GM18907 (cell line): Measurements from ENCODE around the gene LCNL1.
"Not testable (repeated sequence)": the region's sequence is repeated elsewhere in the genome, so short reads cannot be mapped to it uniquely, and the experiment has no call there.

Source experiments
- ATAC-seq: cut with Tn5 transposase; IDR thresholded peaks from one replicate; pipeline ENCODE4 v1.9.1; 2021; ENCODE audit warnings: mild to moderate bottlenecking, moderate library complexity; ENCODE audit not compliant: unreplicated experiment

The LCNL1 gene

GRCh38 chr9:136990242-136990911 is 7.6 kb downstream of the LCNL1 start:
- ATAC-seq = no peak

GRCh38 chr9:136991993-136992818 is 9.4 kb downstream of the LCNL1 start, which contains the start of gene PAXX:
TSS of gene PAXX (plus strand) at chr9:136992422. CDS start at chr9:136992444, 22 bp downstream.
- ATAC-seq = peak; percentile 75

DNA sequence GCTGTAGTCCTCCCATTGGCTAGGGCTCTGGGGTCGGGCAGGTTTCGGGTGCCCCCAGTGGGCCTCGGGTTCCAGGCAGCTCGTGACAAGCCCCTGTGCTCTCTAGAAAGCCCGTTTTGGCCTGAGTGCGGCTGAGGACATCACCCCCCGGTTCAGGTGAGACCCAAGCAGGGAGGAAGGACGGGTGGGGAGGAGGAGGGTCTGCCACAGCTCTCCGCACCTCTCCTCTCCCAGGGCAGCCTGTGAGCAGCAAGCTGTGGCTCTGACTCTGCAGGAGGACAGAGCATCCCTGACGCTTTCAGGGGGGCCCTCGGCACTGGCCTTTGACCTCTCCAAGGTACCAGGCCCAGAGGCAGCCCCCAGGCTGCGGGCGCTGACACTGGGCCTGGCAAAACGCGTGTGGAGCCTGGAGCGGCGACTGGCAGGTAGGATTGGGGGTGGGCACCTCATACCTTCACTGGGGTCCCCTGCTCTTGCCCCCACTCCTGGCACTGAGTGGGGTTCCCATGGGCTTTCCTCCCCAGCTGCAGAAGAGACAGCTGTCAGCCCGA is 10.1 kb downstream of the LCNL1 start:
- ATAC-seq = peak; percentile 4

DNA sequence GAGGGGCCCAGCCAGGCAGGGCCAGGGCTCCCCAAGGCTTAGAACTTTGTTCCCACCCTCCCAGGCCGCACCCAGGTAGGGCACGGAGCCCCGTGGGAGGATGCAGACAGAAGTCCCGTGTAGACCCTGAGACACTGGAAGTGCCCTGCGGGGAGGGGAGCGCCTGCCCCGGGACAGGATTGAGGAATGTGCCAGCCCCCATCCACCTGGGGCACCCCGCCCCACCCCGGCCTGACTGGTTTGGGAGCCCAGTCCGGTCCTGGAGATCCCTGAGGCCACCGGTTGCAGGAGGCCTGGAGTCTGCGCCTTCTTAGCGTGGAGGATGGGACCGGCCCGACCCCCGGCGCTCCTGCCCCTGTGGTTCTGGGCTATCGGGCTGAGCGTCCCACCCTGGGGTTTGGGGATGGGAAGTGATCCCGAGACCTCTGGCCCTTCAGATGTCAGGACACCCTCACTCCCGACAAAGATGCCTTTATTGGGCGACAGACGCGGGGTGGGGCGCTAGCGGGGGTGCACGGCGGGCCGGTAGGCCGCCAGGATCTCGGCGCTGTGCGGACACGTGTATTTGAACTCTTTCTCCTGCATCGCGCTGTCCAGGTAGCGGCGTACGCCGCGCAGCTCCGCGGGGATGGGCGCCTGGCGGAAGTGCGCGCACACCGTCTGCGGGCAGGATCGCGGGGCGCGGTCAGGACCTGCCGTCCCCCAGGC is 11.5 kb downstream of the LCNL1 start:
- no peak for ATAC-seq

- no peak for ATAC-seq
Observed at GRCh38 chr9:136994888-136995230, 12.1 kb downstream of the LCNL1 start.

DNA sequence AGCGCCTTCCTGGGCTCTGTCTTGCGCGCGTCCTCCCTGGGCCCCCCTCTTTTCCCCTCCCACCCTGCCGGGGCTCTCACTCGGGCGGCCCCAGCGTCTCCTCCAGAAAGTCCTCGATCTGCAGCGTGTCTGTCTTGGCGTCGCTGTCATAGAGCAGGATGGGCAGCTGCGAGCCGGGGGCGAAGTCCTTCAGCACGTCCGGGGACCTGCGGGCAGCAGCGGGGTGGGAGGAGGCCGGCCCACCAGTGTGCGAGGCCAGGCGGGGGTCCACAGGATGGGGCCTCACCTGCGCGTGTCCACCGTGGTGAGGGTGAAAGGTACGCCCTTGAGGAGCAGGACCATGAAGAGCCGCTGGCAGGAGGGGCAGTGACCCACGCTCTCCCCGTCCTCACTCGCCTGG is 12.6 kb downstream of the LCNL1 start:
- no peak for ATAC-seq

DNA sequence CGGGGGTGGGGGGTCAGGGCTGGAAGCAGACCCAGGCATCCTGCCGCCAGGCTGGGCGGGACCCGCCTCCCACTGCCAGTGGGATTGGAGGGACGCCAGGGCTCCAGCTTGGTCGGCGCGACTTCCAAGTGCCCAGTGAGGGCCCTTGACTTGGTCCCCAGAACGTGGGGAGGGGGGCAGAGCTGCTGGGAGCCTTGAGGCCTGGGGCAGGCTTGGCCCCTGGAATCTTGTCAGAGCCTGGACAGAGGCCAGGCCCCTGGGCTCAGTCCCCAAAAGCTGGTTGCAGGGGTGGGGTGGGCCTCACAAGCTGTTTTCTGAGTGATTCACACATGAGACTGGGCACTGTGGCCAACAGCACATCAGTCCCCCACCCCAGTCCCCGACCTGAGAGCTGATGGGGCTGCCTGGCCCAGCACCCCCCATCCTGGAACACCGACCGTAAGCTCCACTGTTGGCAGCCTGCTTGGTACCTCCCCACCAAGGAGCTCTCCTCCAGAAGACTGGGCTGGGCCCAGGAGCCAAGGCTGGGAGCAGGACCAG is 13.0 kb downstream of the LCNL1 start:
- no peak for ATAC-seq

GRCh38 chr9:136996361-136997292 is 13.8 kb downstream of the LCNL1 start, which contains the start of gene CLIC3:
TSS of gene CLIC3 (minus strand) at chr9:136996568. CDS start at chr9:136996543, 25 bp downstream.
- ATAC-seq = no peak

DNA sequence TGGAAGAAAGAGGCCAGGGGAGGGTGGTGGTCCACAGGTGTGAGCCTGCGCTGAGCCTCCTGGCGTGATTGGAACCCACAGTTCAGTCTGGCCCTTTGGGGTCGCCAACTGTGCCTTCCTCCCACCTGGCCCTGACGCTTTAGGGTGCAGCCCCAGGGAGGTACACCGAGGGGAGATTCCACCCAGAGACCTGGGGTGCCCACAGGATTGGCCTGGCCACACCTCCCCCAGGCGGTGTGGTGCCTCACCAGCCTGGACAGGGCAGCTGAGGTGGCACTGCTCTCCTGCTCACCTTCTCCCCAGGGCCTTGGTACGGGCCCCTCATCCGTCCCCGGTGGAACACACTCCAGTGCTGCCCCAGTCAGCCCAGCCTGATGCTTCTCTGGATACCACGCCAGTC is 14.6 kb downstream of the LCNL1 start:
- no peak for ATAC-seq

GRCh38 chr9:136997830-136998234 is 15.0 kb downstream of the LCNL1 start:
- no peak for ATAC-seq

DNA sequence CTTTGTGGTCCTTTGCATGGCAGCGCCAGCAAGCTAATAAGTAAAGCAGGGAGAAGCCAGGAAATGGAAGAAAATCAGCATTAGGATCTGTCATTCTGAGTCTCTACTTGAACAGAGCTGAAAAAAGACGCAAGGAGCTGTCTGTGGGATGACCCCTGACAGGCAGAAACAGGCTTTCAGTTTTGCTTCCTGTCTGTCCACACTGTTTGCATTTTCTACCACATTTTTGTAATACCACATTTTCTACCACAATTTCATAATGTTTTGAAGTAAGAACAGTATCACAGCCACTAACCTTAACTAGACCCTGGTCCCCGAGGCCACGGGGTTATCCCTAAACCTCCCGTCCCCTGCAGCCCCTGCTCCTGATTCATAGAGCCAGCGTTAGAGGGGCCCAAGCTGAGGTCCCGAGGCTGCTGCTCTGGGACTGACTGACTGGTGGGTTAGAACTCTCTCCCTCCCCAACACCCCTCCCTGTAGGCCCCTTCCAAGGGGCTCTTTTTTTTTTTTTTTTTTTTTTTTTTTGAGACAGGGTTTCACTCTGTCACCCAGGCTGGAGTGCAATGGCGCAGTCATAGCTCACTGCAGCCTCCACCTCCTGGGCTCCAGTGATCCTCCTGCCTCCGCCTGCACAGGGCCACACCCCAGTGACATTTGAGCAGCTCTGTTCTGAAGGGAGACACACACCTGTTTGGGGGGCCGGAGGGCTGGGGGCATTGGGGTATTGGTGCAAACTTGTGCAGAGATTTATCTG is 17.6 kb downstream of the LCNL1 start:
- ATAC-seq = peak; percentile 65

DNA sequence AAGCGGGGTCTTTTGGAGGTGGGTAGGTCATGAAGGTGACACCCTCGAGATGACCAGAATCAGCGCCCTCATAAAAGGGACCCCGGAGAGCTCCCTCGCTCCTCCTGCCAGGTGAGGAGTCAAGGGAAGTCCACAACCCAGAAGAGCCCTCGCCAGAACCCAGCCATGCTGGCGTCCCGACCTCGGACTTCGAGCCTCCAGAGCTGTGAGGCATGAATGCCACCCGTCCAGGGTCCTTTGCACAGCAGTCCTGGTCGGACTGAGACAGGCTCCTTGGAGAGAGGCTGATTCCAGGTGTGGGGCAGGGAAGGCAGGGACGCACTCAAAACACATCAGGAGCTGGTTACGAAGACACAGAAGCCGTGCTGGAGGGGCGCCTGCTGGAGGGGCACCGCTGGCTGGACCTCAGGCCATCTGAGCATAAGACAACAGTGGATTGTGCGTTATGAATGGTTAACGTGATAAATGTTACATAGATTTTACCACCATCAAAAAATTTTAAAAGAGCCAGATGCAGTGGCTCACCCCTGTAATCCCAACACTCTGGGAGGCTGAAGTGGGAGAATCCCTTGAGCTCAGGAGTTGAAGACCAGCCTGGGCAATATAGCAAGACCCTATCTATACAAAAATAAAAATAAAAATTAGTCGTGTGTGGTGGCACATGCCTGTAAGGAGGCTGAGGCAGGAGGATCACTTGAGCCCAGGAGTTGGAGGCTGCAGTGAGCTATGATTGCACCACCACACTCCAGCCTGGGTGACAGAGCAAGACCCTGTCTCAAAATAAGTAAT is 19.3 kb downstream of the LCNL1 start:
- ATAC-seq = no peak

GRCh38 chr9:137002646-137003041 is 19.9 kb downstream of the LCNL1 start:
- no peak for ATAC-seq

GRCh38 chr9:137004285-137004684 is 21.5 kb downstream of the LCNL1 start:
- ATAC-seq = not testable (repeated sequence)

- ATAC-seq = no peak
Observed at GRCh38 chr9:137006116-137007003, 23.6 kb downstream of the LCNL1 start.

DNA sequence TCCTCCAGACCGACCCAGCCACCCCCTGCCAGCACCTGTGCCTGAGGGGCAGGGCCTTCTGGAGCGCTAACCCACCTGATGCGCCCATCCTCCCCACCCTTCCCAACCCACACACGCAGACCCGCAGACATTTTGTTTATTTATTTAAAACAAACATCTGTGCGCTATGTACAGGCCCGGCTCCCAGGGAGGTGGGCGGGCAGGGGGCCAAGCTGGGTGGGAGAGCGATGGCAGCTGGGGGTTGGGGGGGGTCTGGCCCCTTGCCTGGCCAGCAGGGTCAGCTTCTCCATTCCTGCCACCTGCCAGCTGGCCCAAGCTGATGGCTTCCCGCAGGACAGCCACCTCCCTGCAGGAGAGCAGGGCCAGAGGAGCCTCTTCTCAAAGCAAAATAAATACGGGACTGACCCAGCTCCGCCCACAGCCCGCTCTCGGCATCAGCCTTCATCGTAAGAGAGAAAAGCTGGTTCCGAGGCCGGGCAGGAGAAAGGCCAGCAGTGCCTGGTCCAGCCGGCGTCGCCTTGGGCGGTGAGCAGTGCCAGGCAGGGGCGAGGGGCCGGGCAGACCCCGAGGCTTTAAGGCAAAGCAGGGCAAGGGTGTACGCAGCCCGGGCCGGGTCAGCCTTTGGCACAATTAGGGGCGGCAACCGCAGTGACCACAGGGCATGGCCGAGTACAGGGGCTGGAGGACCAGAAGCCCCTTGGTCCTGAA is 24.5 kb downstream of the LCNL1 start:
- ATAC-seq = no peak

- no peak for ATAC-seq
Observed at GRCh38 chr9:137007816-137008270, 25.1 kb downstream of the LCNL1 start.
